Gastrocnemius medialis (tissue), 4 donors: ENCODE measurements around the gene XXYLT1. TPM values are rescaled to one million over a fixed set of nuclear protein-coding genes. Genes with fewer than 3 reads are reported as not detected.
A peak's percentile ranks its signal among the peaks of the same experiment; 100 is the strongest.

Experiments used
- ATAC-seq, 2 donors: fragments of 150-250 bp; one replicate each; pipeline ENCODE4 v1.9.1; 2016
- DNase-seq, 2 donors: peaks; one replicate each; pipeline ENCODE4 v3.0.0-alpha.2; 2019
- H3K27ac ChIP-seq, 4 donors: fragments of 200-600 bp; sonication (generic); 1 replicate in 1 of 4; 2 replicates in 3 of 4; pipeline ENCODE4 v1.5.1; 2016 to 2018; ENCODE audit warnings: mild to moderate bottlenecking in 2 of 4, moderate library complexity in 1 of 4
- H3K27me3 ChIP-seq, 3 donors: fragments of 200-600 bp; sonication (generic) in 2 of 3; 1 replicate in 1 of 3; 2 replicates in 2 of 3; pipeline versions ENCODE4 v1.5.1 to v1.6.0; 2016 to 2019; ENCODE audit warnings: mild to moderate bottlenecking in 1 of 3, moderate library complexity in 1 of 3
- H3K36me3 ChIP-seq, 2 donors: fragments of 200-600 bp; sonication (generic) in 1 of 2; one replicate each; pipeline ENCODE4 v1.5.1; 2017 to 2018
- H3K4me1 ChIP-seq, 2 donors: fragments of 200-600 bp; sonication (generic) in 1 of 2; one replicate each; pipeline ENCODE4 v1.5.1; 2016 to 2017; ENCODE audit warnings: mild to moderate bottlenecking in 2 of 2
- H3K4me3 ChIP-seq, 4 donors: fragments of 200-600 bp; sonication (generic) in 3 of 4; 1 replicate in 1 of 4; 2 replicates in 3 of 4; pipeline ENCODE4 v1.5.1; 2016 to 2019; ENCODE audit warnings: mild to moderate bottlenecking in 2 of 4
- H3K9me3 ChIP-seq, 3 donors: fragments of 200-600 bp; sonication (generic) in 2 of 3; 1 replicate in 1 of 3; 2 replicates in 2 of 3; pipeline ENCODE4 v1.5.1; 2016 to 2019
- POLR2A ChIP-seq, 2 donors: fragments of 450-650 bp; IDR thresholded peaks; one replicate each; pipeline ENCODE4 v1.6.1; 2017; ENCODE audit warnings: antibody characterized with exemption in 2 of 2, mild to moderate bottlenecking in 2 of 2, moderate library complexity in 2 of 2
- in situ Hi-C, 4 donors: fragments of 200-750 bp; cut with MboI; loops; one replicate each; pipeline versions ENCODE4 v1.15.0 to v1.8.0; 2017; ENCODE audit warnings: low sequenced_read_pairs in 4 of 4
- intact Hi-C: fragments of 100-400 bp; cut with DNase I; formaldehyde crosslinking; loops from one replicate; pipeline ENCODE4 v1.15.1; 2023; ENCODE audit warnings: low total_unique reads
- total RNA-seq, 4 donors: library from RNA; depleted of rRNA; stranded (reverse); fragments of >200 nt; gene quantifications; one replicate each; pipeline versions ENCODE4 v1.1.0 to v1.2.3, GENCODE V29; 2016
- TF ChIP-seq, protein P1 (sequence below), 5 experiments: fragments of 450-650 bp in 3 of 5; fragments of 200-600 bp in 2 of 5; sonication (generic) in 2 of 5; IDR thresholded peaks in 4 of 5; conservative IDR thresholded peaks in 1 of 5; 1 replicate in 4 of 5; 2 replicates in 1 of 5; pipeline ENCODE4 v1.5.1; 2016 to 2019; ENCODE audit warnings: antibody characterized with exemption in 5 of 5, mild to moderate bottlenecking in 3 of 5, moderate library complexity in 3 of 5

Gene XXYLT1
- total RNA-seq, 4 donors from 2014 or later: 0.87 to 3.1 (median 1.3) TPM

DNA sequence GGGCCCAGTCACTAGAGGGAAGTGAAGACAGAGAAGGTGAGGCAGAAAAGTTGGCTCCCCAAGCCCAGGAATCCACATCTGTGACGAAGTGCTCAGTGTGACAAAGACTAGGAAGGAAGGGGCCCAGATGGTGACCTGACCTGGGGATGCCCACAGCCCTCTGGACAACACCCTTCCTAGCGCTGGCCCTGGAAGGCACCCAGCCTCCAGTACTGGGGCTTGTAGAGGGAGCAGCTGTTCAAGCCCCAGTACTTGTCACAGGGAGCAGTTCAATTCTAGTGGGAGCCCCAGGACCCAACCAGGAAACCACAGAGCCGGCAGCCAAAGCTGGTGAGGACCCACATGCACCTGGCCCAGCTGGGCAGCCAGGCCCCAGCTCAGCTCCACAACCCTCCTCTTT, 190.8 kb downstream of the XXYLT1 start:
- ATAC-seq (no peak), DNase-seq (no peak)
- Histone ChIP-seq H3K4me3 (no peak overlapping the region), H3K4me1 (peaks cover 26 to 28% of the 10 kb centered on the region in 2 donors), H3K36me3 (no peaks in the 10 kb centered on the region), H3K9me3 (no peaks in the 10 kb centered on the region), H3K27ac (peak overlapping the region in 3 of 4 donors; percentile 8 to 63 (median 36)), H3K27me3 (no peaks in the 10 kb centered on the region)
- intact Hi-C loops: no loop called here
- in situ Hi-C loops: no loop called here
- TF ChIP-seq, protein P1, sequence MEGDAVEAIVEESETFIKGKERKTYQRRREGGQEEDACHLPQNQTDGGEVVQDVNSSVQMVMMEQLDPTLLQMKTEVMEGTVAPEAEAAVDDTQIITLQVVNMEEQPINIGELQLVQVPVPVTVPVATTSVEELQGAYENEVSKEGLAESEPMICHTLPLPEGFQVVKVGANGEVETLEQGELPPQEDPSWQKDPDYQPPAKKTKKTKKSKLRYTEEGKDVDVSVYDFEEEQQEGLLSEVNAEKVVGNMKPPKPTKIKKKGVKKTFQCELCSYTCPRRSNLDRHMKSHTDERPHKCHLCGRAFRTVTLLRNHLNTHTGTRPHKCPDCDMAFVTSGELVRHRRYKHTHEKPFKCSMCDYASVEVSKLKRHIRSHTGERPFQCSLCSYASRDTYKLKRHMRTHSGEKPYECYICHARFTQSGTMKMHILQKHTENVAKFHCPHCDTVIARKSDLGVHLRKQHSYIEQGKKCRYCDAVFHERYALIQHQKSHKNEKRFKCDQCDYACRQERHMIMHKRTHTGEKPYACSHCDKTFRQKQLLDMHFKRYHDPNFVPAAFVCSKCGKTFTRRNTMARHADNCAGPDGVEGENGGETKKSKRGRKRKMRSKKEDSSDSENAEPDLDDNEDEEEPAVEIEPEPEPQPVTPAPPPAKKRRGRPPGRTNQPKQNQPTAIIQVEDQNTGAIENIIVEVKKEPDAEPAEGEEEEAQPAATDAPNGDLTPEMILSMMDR (IDR thresholded peaks at IDR 0.05 in 4 of 5, conservative IDR thresholded peaks at IDR 0.05 in 1 of 5): no peak
- no peak for TF ChIP-seq POLR2A (IDR thresholded peaks at IDR 0.05)

GRCh38 chr3:195079636-195080035, 191.3 kb downstream of the XXYLT1 start:
- Histone ChIP-seq H3K27me3 (no peaks in the 10 kb centered on the region), H3K4me1 (peaks cover 26 to 28% of the 10 kb centered on the region in 2 donors), H3K4me3 (no peak overlapping the region), H3K36me3 (no peaks in the 10 kb centered on the region), H3K27ac (peak overlapping the region in 1 of 4 donors; percentile 63), H3K9me3 (no peaks in the 10 kb centered on the region)
- no peak for TF ChIP-seq POLR2A (IDR thresholded peaks at IDR 0.05)
- no peak for DNase-seq
- in situ Hi-C loops: no loop called here
- intact Hi-C loops: no loop called here
- ATAC-seq: no peak

DNA sequence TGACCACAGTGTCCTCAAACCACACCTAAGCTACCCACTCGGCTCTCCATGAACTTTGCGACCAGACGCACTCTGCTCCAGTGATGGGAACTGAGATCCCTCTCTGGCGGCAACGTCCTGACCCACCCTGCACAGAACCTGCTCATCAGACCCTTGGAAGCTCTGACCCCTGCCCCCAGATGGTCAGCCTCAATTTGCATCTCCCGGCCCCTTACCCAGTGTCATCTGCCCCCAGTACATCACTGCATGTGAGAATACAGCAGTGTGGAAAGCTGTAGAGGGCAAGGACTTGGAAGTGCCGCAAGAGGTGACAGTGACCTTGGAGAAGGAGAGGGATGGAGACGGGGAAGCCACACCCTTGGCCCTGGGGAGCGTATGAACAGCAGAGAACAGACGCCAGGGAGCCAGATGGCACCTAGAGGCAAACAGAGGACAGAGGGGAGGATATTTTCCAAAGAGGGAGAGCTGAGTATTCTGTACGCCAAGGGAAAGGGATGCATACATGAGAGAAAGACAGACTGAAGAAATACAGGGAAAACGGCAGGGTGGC, 192.0 kb downstream of the XXYLT1 start:
- TF ChIP-seq POLR2A (IDR thresholded peaks at IDR 0.05): no peak
- TF ChIP-seq, protein P1 (IDR thresholded peaks at IDR 0.05 in 4 of 5, conservative IDR thresholded peaks at IDR 0.05 in 1 of 5): no peak
- no peak for DNase-seq
- no peak for ATAC-seq
- peaks cover 28 to 31% of the 10 kb centered on the region in 2 donors for H3K4me1 ChIP-seq
- in situ Hi-C loops: no loop called here
- intact Hi-C loops: no loop called here
- H3K36me3 ChIP-seq: no peaks in the 10 kb centered on the region
- no peak overlapping the region for H3K27ac ChIP-seq
- no peak overlapping the region for H3K4me3 ChIP-seq
- H3K9me3 ChIP-seq: no peaks in the 10 kb centered on the region
- no peaks in the 10 kb centered on the region for H3K27me3 ChIP-seq

DNA sequence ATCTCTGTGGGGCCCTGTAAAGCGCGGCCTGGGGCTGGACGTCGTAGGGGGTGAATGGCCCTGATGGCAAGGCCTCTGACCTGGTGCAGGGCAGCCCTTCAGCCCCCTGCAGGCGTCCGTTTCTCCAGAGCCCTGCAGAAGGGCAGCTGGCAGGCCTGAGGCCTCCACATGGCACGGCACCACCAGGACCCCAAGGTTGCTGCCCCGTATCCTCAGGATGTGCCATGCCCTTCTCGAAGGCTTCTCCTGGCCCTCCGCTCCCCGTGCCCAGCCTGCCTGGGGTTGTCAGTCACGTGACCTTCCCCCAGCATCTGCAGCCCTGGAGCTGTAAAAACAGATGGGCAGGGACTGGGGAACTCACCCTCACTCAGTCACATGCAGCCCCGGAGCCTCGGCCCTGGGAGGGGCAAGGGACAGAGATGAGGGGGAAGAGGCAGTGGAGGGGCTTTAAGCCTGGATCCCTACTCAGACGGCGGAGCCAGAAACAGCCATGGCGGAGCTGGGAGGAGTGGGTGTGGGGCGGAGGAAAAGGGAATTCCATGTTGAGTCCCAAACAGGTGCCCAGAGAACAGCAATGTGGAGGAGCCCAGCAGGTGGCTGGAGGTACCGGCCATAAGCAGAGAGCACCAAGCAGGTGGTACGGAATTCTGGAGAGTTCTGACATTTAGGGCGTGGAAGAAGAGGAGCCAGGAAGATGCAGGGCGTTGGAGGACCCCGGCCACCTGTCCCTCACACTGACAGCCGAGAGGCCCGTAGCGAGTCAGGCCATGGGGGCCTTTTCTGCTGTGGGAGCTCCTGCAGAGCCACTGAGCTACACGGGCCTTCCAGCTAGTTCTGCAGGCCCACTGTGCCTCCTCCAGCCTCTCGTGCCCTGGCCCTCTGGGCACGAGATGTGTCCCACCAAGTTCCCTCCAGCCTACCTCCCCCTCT, 193.1 kb downstream of the XXYLT1 start:
- Histone ChIP-seq H3K4me1 (peaks cover 27 to 37% of the 10 kb centered on the region in 2 donors), H3K9me3 (no peaks in the 10 kb centered on the region), H3K36me3 (no peaks in the 10 kb centered on the region), H3K27ac (no peak overlapping the region), H3K4me3 (no peak overlapping the region), H3K27me3 (no peaks in the 10 kb centered on the region)
- TF ChIP-seq, protein P1 (IDR thresholded peaks at IDR 0.05 in 4 of 5, conservative IDR thresholded peaks at IDR 0.05 in 1 of 5): no peak
- TF ChIP-seq POLR2A (IDR thresholded peaks at IDR 0.05): no peak
- in situ Hi-C loops: no loop called here
- intact Hi-C loops: no loop called here
- ATAC-seq (no peak), DNase-seq (no peak)

DNA sequence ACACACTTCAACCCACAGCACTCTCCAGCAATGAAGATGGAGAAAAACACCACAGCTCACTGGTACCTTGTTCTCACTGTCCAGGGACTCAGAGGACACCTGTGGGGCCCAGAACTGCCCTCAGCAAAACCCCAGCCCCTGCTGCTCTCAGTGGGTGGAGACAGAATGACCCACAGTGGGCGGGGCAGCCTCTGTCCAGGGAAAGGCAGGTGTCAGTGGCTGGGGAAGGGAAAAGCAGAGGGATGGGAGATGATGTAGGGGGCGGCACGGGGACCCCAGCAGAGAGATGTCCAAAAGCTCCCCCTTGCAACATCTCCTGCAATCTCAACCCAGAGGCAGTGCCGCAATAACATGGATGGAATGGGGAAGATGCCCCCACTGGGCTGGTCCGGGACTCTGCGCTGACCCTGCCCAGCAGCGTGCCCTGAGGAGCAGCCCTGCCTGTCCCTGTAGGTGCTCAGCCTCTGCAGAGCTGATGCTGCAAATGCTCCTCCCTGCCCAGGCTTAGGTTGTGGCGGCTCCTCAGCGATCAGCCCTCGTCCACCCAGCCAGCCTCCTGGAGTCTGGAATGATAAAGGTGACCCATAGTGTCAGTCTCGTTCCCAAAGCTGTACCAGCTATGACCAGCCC, 193.9 kb downstream of the XXYLT1 start:
- Histone ChIP-seq H3K27me3 (no peaks in the 10 kb centered on the region), H3K4me3 (no peak overlapping the region), H3K36me3 (no peaks in the 10 kb centered on the region), H3K27ac (no peak overlapping the region), H3K9me3 (no peaks in the 10 kb centered on the region), H3K4me1 (peaks cover 19 to 34% of the 10 kb centered on the region in 2 donors)
- TF ChIP-seq, protein P1 (IDR thresholded peaks at IDR 0.05 in 4 of 5, conservative IDR thresholded peaks at IDR 0.05 in 1 of 5): no peak
- no peak for TF ChIP-seq POLR2A (IDR thresholded peaks at IDR 0.05)
- in situ Hi-C loops: no loop called here
- intact Hi-C loops: no loop called here
- DNase-seq (no peak), ATAC-seq (no peak)
